Stimulated activated CD8-positive, alpha-beta memory T cell treated with anti-CD3 and anti-CD28 coated beads, Interleukin-15, amount 100 ng/mL, for 48 hours (primary cell): ENCODE results near the gene VPS18.
"Not testable (repeated sequence)": the region's sequence is repeated elsewhere in the genome, so short reads cannot be mapped to it uniquely, and the experiment has no call there.

Experiments
- DNase-seq, 2 donors: peaks; one replicate each; pipeline ENCODE4 v3.0.0-alpha.2; 2020; ENCODE audit warnings: low read depth in 2 of 2

Gene VPS18, protein sequence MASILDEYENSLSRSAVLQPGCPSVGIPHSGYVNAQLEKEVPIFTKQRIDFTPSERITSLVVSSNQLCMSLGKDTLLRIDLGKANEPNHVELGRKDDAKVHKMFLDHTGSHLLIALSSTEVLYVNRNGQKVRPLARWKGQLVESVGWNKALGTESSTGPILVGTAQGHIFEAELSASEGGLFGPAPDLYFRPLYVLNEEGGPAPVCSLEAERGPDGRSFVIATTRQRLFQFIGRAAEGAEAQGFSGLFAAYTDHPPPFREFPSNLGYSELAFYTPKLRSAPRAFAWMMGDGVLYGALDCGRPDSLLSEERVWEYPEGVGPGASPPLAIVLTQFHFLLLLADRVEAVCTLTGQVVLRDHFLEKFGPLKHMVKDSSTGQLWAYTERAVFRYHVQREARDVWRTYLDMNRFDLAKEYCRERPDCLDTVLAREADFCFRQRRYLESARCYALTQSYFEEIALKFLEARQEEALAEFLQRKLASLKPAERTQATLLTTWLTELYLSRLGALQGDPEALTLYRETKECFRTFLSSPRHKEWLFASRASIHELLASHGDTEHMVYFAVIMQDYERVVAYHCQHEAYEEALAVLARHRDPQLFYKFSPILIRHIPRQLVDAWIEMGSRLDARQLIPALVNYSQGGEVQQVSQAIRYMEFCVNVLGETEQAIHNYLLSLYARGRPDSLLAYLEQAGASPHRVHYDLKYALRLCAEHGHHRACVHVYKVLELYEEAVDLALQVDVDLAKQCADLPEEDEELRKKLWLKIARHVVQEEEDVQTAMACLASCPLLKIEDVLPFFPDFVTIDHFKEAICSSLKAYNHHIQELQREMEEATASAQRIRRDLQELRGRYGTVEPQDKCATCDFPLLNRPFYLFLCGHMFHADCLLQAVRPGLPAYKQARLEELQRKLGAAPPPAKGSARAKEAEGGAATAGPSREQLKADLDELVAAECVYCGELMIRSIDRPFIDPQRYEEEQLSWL

DNA sequence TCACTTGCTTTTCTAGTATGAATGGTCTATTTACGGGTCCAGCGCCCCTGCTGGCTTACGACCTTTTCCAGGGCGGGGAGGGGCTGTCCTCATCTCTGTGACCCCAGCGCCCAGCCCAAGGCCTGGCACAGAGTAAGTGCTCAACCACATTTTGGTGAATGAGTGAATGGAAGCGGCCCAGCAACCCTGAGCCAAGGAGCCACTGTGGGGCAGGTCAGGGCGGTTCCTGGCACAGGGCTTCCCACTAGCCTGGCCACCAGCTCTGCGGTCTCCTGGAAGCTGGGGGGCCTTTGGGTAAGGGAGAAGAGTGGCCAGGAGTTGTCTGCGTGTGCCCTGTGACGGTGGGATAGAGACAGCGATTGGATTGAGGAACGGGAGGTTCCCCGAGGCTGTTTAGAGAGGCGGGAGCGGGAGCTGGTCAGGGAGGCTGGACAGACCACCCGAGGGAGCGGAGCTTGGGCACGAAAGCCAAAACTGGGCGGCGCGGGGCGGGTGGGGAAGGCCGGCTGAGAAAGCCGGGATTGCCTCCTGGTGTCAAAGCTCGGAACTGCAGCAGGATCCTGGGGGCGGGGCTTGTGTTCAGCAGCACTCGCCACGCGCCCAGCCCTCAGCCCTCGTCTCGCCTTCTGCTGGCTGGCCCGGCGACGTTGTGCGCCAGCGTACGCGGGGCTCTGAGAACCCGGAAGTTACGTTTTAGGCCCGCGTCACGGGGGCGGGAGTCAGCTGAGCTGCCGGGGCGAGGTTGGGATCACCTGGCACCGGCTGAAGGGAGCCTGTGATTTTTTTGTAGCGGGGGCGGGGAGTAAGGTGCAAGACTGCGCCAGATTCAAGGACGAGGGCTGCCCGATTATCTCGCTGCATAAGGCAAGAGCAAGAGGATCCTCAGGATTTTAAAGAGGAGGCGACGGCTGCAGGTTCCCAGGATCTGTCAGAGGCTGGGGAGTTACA is at the start of gene VPS18:
TSS of gene VPS18 (plus strand) at position 718 of the 948 bp plus-strand sequence. CDS start 319 bp downstream, outside the sequence.
- DNase-seq, result peak; percentile 97 to 98

DNA sequence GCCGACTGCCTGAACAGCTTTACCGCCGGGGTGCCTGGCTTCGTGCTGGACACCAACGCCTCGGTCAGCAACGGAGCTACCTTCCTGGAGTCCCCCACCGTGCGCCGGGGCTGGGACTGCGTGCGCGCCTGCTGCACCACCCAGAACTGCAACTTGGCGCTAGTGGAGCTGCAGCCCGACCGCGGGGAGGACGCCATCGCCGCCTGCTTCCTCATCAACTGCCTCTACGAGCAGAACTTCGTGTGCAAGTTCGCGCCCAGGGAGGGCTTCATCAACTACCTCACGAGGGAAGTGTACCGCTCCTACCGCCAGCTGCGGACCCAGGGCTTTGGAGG is 49.6 kb upstream of the VPS18 start:
- peak; percentile 10 to 13 for DNase-seq

DNA sequence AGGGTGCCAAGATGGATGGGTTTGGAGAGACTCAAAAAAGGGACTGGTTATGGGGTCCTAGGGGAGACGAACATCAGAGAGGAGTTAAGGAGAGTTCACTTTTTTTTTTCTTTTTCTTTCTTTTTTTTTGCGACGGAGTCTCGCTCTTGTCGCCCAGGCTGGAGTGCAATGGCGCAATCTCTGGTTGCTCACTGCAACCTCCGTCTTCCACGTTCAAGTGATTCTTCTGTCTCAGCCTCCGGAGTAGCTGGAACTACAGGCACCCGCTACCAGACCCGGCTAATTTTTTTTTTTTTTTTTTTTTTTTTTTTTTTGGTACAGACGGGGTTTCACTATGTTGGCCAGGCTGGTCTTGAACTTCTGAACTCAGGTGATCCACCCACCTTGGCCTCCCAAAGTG is 49.2 kb upstream of the VPS18 start:
- no peak for DNase-seq

DNA sequence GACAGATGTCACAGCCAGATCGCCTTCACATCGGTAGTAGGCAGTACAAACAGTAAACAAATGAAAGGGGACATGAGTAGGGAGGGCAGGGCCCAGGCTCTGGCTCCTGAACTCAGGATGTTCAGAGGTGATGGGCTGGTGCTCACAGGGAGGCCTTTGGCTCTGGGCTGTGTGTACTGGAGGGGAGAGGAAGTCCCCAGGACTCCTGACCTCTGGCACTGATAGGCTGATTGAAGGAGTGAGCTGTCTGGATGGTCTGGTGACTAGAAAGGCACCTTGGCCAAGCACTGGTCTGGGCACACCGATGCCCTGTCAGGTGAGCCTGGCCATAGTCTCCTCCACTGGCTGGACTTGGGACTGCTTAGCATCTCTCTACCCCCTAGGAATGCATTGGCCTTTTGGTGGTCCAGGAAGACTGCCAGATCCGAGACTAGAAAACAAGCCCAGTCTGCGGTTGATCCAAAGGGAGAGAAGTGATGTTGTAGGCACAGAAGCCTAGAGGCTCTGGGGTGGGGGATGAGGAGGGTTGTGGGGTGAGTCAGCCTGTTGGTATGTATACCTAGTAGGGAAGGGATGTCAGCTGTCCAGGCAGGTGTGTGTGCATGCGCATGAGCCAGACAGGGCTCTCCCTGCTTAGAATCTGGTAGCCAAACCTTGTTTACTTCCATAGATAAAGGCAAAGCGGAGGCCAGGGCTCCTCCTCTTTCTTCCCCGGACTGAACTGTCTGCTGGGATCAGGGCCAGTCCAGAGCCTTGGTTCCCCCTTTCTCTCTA is 48.6 kb upstream of the VPS18 start:
- DNase-seq, result no peak

DNA sequence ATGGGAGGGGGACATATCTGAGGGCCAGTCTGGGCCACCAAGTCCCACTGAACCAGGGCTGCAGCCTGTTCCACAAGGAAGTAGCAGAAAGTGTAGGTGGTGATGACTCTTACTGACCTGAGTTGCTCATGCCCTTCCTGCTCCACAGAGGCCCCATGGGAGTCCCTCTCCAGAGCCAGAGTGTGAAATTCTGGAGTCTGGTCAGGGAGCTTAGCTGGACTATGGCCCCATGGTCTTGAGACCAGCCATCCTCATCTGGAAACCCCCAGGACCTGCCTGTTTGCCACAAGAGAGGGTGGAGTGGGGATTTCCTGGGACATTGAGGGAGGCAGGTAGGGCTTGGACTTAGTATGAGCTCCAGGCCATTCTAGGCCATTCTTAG is 47.4 kb upstream of the VPS18 start:
- no peak for DNase-seq

DNA sequence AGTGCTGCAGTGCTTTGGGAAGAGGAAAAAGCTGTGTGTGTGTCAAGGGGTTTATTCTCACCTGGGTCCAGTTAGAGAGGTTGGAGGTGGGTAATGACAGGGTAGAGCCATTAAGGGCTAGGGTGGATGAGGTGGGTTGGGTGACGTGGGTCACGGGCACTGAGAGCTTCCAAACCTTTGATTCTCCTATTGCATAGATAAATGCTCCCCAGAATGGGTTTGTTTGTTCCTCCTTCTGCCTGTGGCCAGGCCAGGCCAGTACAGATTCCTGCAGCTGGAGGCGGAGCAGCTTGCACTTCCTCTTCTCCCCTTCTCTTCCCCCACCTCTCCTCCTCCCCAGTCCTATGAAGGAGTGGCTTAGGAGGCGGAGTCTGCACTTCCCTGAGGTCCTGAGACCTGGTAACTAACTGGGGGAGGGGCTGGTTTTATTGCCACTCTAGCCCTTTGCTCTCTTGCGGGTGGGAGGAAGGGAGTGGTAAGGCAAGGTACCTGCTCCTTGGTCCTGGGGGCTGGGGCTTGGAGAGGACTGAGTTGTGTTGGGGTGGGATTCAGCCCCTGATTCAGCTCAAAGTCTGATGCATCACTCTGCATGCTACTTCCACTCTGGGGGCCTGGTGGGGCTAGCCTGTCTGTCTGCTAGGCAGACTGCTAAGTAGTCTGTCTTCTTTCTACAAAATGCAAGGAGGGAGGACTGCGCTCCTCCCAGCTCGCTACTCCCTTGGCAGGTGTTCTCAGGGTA is 46.9 kb upstream of the VPS18 start:
- no peak for DNase-seq

DNA sequence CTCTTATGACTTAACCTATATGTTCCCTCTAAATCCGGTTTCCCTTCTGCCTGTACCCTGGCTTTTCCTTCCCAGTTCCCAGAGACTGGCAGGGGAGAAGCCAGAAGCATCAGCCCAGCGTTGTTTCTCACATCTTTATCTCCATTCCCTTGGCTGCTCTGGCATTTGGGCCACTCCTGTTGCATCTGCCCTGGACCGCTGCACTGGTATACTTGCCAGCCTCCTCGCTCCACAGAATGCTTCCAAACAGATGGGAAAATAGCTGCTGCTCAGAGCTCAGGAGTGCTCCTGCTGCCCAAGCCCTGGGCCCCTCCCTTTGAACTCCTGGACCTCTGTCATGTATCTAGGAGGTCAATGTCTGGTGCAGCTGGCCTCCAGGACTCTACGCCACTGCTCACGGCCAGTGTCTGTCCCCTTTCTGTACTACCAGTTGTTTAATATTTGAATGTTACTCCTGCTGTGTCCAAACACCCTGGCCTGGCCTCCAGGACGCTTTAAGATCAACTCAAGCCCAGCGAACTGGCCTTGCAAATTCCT is 43.6 kb upstream of the VPS18 start:
- DNase-seq, result no peak

DNA sequence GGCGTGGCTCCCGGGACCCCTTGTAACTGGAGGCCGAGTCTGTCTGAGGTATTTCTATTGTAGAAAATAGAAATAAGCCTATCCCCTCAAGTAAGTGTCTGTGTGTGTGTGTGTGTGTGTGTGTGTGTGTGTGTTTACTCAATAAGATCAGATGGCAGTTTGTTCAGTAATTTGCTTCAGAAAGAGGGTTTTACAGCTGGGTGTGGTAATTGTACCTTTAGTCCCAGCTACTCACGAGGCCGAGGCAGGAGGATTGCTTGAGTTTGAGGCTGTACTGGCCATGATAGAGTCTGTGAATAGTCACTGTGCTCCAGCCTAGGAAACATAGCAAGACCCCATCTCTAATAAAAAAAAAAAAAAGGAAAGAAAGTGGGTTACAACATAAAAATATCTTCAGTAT is 41.7 kb upstream of the VPS18 start:
- no peak for DNase-seq

DNA sequence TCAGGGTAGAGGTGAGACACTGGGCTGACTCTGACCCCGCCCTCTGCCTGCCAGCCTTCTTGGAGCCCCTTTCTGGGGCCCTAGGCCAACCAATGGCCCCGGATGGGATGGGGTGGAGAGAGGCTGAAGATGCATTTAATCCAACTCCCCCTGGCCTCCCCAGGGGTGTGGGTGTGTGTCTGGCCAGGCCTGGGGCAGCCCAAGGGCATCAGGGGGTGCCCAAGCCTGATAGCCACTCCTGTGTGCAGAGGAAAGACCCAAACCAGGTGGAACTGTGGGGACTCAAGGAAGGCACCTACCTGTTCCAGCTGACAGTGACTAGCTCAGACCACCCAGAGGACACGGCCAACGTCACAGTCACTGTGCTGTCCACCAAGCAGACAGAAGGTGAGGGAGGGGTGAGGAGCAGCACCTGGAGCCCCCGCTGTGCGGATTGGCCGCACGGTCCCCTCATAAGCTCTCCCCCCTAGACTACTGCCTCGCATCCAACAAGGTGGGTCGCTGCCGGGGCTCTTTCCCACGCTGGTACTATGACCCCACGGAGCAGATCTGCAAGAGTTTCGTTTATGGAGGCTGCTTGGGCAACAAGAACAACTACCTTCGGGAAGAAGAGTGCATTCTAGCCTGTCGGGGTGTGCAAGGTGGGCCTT is 40.9 kb upstream of the VPS18 start:
- DNase-seq, result no peak

DNA sequence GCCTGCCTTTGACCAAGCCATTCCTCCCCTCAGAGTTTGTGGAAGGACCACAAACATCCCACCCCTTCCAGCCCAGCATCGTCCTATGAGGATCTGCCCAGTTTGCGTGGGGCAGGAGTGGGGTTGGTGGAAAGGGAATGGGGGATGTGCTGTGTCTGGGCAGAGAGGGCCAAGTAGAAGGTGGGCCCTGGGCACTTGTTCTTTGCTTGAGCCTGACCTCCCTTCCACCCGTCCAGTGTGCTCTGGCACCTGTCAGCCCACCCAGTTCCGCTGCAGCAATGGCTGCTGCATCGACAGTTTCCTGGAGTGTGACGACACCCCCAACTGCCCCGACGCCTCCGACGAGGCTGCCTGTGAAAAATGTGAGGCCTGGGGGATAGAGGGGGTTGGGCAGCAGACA is 40.1 kb upstream of the VPS18 start:
- no peak for DNase-seq

DNA sequence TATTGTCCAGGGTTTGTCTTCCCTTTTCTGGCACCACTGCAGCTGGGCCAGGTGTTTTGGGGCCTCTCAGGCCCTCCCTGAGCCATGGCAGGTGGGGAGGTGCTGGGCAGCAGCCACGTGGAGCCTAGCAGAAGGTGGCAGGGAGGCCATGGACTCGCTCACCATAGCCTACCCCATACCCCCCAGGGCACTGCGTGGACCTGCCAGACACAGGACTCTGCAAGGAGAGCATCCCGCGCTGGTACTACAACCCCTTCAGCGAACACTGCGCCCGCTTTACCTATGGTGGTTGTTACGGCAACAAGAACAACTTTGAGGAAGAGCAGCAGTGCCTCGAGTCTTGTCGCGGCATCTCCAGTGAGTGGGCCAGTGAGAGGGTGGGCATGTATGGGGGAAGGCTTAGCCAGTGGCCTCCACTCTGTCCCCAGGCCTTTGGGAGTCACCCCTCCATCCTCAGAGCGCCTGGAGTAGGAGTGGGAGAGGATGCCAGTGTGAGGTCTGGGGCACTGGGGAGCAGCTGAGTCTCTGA is 38.5 kb upstream of the VPS18 start:
- no peak for DNase-seq

DNA sequence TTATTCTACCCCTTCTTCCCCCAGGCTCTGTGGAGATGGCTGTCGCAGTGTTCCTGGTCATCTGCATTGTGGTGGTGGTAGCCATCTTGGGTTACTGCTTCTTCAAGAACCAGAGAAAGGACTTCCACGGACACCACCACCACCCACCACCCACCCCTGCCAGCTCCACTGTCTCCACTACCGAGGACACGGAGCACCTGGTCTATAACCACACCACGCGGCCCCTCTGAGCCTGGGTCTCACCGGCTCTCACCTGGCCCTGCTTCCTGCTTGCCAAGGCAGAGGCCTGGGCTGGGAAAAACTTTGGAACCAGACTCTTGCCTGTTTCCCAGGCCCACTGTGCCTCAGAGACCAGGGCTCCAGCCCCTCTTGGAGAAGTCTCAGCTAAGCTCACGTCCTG is 37.5 kb upstream of the VPS18 start:
- no peak for DNase-seq

DNA sequence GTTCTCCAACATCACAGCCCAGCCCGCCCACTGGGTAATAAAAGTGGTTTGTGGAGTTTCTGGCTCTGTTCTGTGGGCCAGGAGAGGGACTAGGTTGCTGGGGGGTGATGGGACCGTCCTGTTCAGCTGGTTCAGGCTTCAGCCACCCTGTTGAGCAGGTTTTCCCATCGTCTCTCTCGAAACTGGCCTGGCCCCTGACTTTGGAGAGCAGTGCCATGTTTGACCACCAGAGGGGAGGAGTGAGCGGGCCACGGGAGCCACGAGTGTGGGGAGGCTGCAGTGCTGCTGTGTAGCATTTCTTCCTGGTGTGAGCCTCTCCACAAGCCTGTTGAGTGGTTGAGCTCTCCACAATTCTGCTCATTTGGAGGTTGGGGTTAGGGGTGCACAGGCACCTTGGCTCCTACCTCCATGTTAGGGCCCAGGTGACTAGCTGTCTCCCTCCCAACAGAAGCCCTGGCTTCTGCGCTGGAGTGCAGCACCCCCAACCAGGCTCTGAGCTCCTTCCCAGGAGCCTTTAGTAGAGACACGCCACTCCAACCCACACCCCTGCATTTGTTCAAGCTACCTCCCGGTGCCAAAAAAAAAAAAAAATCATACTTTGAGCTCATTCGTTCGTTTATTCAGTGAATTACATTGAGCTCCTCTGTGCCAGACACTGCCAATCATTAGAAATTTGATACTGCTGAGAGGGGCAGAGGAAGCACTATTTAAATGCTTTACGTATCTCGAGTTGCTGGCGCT is 36.5 kb upstream of the VPS18 start:
- DNase-seq, result peak; percentile 50 to 60

DNA sequence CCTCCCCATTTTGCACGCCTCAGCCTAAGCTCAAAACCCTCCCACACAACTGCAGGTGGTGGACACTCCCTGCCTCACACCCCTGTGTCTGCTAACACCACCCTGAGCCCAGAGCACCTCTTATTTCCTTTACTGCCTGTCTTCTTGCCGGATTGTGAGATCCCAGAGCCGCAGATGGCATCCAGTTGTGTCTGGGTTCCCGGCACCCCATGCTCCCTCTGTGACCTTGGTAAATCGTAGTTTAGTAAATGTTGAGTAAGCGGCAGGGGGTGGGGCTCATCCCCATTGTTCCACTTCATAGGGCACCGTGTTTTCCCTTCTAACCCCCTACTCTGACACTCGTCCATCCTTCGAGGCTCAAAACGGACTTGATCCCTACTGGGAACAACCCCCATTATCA is 35.5 kb upstream of the VPS18 start:
- no peak for DNase-seq

DNA sequence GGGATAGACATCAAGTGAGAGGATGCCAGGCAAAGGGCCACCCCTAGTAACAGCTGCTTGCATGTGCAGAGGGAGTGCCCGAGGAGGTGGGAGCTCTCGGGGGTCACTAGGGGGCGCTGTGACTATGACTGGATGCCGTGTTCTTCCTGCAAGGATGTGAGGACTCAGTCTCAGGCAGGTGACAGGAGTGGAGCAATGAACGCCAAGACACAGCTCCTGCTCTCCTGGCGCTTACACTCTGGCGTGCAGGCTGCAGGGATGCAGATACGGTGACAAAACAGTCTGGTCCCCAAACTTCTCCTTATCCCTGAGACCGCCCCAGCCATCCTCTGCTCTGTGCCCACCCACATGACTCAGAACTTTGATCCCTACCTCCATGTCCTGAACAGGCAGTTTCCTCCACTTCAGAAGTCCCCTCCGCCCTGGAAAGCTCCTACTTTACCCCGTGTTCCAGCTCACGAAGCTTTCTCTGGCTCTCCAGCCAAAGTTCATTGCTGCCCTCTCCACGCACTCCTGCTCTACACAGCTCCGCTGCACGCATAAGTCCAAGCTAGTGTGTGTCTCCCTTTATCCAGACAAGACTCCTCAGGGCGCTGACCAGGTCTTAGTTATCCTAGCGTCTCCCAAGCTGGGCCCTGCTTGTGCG is 34.9 kb upstream of the VPS18 start:
- DNase-seq, result peak; percentile 66 to 71

DNA sequence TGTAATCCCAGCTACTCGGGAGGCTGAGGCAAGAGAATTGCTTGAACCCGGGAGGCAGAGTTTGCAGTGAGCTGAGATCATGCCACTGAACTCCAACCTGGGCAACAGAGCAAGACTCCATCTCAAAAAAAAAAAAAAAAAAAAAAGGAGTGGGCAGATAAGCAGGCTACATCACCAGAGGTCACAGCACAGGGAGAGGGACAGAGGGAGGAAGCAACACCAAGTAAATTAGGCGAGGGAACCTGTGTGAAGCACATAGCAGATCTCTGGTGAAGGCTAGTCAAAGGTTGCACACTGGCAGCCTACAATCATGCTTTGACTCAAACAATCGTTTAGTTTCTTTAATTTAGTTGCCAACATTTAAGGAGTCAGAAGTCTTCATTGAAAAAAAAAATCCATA is 33.1 kb upstream of the VPS18 start:
- not testable (repeated sequence) for DNase-seq

DNA sequence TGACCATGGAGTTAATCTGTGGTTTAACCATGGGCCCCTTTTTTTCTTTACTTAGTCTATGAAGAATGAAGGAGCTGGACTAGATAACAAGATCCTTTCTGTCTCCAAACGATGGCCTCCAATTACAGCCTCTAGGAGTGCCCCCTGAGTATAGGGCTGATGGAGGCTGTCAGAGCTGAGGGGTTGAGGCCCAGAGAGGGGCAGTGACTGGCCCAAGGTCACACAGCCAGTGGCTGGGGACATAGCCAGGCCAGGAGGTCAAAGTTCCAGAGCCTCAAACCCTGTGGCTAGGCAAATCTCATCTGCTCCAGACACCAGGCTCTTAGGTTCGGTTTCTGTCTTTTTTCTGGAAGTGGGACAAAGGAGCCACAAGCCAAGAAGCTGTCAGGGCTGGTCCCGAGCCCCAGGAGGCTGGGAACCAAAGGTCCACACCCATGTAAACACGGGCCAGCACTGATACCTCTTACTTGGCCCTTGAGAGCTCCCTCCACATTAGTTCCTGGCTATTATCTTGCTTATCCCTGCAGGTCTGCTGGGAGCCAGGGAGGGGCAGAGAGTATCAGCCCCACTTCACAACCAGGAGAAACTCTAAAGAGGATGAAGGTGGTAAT is 30.5 kb upstream of the VPS18 start:
- no peak for DNase-seq

DNA sequence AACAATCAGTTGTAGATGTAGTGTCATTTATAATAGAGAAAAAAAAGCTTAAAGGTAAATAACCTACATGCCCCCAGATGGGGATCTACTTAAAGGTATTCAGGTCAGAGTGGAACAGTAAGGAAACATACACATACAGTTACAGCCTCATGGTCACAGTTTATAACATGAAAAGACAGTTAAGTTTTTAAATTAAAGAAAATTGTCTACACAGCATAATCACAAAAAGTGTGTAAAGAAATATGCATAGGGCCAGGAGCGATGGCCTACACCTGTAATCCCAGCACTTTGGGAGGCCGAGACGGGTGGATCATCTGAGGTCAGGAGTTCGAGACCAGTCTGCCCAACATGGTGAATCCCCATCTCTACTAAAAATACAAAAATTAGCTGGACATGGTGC is 27.1 kb upstream of the VPS18 start:
- DNase-seq, result no peak
